ENCODE data around the gene JAZF1.
"Not testable (repeated sequence)": the region's sequence is repeated elsewhere in the genome, so short reads cannot be mapped to it uniquely, and the experiment has no call there.

JAZF1 gene

GRCh38 chr7:27910326-27910725 is 270.3 kb downstream of the JAZF1 start:
- no peak for DNase-seq (ENCODE audit: low read depth)

GRCh38 chr7:27908534-27909165 is 271.9 kb downstream of the JAZF1 start:
- DNase-seq (ENCODE audit: low read depth), result no peak

GRCh38 chr7:27906385-27907091 is 274.1 kb downstream of the JAZF1 start:
- no peak for DNase-seq (ENCODE audit: low read depth)

DNA sequence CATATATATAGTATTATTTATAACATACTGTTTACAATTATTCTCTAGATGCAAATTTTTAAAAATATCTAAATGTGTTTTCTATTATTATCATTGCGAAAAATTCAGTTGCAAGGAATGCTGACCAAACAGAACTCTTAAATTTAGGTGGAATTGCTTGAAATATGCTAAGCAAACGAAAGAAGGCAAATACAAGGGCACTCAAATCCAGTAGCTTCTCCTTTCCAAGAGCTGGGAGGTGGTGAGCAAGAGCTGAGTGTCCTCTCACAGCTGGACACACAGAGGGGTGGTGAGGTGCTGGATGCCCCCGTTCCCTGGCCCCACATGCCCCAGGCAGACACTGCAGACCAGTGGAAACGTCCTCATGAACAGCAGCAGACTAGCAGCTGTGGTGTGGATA is 274.6 kb downstream of the JAZF1 start:
- no peak for DNase-seq (ENCODE audit: low read depth)

- DNase-seq (ENCODE audit: low read depth), result no peak
Observed at GRCh38 chr7:27901028-27901760, 279.4 kb downstream of the JAZF1 start.

DNA sequence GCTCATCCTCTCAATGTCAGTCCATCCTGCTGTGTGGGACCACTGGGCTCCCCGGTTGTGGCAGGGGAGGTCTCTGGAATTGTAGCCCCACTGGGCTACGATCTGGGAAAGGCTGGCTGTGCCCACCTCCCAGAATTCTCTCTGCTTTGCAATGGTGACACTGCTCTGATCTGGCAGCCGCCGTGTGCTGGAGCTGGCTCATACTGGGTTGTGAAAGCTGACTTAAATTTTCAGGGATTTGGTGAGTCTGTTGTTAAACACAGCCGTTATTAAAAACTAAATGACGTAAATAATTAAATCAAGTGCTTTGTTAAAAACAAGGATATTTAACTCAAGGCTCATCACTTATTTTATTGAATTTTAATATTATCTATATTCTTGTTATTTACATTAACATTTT is 280.6 kb downstream of the JAZF1 start:
- DNase-seq (ENCODE audit: low read depth), result no peak

DNA sequence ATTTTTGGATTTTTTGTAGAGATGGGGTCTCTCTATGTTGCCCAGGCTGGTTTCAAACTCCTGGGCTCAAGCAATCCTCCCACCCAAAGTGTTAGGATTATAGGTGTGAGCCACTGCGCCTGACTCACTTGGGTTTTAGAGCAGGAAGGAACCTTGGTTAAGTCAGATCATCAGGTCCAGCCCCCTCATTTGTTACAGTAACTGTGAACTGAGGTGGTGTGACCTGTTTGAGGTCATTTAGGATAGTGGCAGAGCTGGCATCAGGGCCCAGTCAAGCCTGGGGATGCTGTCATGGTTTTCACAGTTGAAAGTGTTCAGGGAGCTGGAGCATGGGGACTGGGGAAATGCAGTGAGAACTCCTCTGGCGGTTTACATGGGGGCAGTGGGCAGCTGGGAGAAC is 281.0 kb downstream of the JAZF1 start:
- DNase-seq (ENCODE audit: low read depth), result no peak

GRCh38 chr7:27897441-27897847 is 283.2 kb downstream of the JAZF1 start:
- DNase-seq (ENCODE audit: low read depth), result no peak

DNA sequence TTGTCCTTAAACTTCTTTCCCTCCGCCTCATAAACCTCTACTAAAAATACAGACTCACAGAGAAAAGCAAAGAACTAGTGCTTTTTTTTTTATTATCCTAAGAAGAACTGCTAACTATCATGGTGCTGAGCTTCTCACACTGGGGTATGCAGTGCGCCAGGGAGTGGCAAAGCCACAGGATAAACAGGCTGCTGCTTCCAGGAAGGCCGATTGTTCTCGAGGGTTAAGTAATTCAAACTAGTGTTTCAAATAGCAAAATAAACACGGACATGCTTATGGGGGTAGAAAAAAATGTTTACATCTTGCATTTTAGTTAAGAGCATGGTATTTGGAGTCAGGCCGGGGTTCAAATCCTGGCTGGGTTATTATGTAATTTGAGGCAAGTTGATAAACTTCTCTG is 283.6 kb downstream of the JAZF1 start:
- no peak for DNase-seq (ENCODE audit: low read depth)

DNA sequence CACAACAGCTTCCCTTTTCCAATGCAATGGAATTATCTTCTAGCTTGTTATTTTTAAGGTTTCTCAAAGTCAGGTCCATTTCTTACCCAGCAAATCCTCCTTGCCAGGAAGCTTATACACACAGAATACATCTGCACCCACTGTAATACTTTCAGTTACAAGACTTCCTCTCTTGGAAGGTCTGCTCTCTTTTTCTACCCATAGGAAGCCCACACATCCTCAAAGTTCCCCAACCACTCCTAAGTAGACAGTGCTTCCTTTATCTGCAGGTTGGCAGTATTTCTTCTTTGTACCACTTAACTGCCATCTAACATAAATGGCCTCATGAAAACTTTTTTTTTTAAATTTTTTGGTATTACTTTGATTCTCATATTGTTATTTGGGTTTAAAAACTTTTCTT is 285.0 kb downstream of the JAZF1 start:
- DNase-seq (ENCODE audit: low read depth), result no peak

- no peak for DNase-seq (ENCODE audit: low read depth)
Observed at GRCh38 chr7:27890205-27890849, 290.3 kb downstream of the JAZF1 start.

GRCh38 chr7:27889800-27890199 is 290.8 kb downstream of the JAZF1 start:
- DNase-seq (ENCODE audit: low read depth), result no peak

- no peak for DNase-seq (ENCODE audit: low read depth)
Observed at GRCh38 chr7:27888736-27889135, 291.9 kb downstream of the JAZF1 start.

- DNase-seq (ENCODE audit: low read depth), result not testable (repeated sequence)
Observed at GRCh38 chr7:27886710-27887109, 293.9 kb downstream of the JAZF1 start.

DNA sequence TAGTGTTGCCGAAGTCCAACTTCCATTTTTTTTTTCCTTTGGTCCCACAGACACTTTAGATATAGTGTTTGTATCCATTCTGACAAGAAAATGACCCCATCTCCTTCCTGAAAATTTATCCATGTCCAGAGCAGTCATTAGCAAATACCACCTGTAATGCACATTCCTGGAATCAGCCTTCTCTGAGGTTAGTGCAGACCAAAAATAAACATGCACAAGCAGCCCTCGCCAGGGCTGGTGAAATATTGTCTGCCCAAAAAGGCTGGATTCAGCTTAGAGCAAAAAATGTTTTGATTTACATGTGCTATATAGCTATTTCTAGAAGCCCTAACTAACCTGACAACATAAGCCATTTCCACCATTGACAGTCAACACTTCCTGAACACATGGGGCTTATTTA is 294.9 kb downstream of the JAZF1 start:
- no peak for DNase-seq (ENCODE audit: low read depth)

DNA sequence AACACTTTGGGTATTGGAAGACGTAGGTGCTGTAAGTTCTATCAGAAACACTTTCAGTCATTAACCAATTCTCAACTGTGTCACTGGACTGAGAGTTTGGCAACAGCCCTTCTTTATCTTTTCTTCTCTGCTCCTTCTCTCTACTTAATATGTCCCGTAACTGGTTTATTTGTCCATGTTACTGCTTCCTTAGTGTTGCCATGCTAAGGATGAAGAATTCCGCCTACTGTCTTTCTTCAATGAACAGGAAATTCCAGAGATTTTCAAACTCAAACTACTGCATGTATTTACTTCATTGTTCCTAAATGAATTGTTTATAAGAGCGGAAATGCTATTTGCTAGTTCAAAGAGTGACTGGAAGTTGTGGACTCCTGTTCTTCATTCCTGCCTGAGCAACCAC is 296.9 kb downstream of the JAZF1 start:
- no peak for DNase-seq (ENCODE audit: low read depth)

GRCh38 chr7:27876756-27877155 is 303.8 kb downstream of the JAZF1 start:
- DNase-seq (ENCODE audit: low read depth), result no peak

- no peak for DNase-seq (ENCODE audit: low read depth)
Observed at GRCh38 chr7:27875832-27876231, 304.8 kb downstream of the JAZF1 start.

DNA sequence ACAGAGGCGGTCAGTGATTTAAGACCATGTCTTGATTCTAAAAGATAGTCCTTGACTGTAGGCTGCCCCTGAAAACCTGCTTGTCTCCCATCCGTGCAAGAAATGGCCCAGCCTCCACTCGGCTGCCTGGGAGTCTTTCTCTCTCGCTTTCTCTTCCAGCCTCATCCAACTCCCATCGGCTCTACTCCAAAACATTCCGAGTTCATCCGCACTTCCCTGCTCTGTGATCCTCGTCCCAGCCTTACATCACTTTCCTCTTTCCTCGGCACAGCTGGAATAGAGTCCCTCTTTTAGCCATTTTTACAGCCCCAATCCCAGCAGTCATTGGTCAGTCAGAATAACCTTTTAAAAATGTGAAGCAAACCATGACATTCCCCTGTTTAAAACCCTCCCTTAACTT is 305.5 kb downstream of the JAZF1 start:
- no peak for DNase-seq (ENCODE audit: low read depth)

DNA sequence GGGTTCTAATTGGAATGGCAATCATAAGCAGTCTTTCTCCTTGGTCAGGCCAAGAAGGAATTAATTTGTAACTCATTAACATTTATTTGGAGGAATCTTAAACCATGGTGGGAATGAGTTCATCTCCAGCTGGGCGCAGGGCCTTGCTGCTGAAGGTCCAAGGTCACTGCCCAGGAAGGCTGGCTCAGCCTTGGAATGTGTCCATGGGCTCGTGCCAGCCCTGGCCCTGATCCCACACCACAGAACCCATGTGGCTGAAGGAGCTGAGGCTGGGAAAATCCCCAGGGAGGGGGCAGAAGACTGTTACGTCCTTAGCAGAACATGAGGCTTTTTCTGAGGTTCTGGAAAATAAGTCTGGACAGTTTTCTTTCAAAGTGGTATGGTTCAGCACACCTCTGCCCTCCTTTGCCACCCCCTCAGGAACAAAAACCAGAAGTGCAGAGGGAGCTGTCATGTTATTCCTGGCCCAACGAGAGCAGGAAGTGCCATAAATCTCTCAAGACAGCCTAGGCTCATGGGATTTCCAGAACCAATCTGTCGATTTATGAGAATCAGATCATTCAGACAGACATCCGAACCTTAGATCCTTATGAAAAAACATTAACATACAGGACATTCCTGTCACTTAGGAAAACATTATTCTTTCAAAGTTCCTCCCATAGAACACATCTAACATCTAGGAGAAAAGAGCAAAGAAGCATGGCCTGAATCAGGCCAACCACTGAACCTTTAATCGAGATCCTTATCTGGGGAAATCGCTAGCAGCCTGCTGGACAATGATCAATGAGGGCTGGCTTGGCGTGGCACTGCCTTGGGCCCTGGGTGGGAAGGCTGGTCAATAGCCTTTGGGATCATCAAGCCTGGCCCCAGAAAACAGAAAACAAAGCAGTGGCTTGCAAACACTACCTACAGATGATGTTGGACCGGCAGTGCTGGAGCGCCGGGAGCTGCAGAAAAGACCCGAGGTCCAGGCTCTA is 306.3 kb downstream of the JAZF1 start:
- DNase-seq (ENCODE audit: low read depth), result no peak

Measured in stimulated activated CD8-positive, alpha-beta memory T cell treated with anti-CD3 and anti-CD28 coated beads, Interleukin-12 subunit alpha, Interleukin-12 subunit beta, amount 100 ng/mL, for 1 hour (primary cell).